Body of pancreas (tissue), 4 donors: ENCODE results near the gene RAB5IF. TPM values are rescaled to one million over a fixed set of nuclear protein-coding genes. Genes with fewer than 3 reads are reported as not detected.

Source experiments
- ATAC-seq: fragments of 150-250 bp; one replicate; pipeline ENCODE4 v1.9.1; 2016
- DNase-seq, 4 donors: peaks; one replicate each; pipeline ENCODE4 v3.0.0-alpha.2; 2019
- H3K27ac ChIP-seq, 4 donors: fragments of 200-600 bp; sonication (generic); 1 replicate in 3 of 4; 2 replicates in 1 of 4; pipeline versions ENCODE4 v1.5.1 to v1.6.1; 2016 to 2019; ENCODE audit warnings: mild to moderate bottlenecking in 1 of 4, mixed read lengths in 1 of 4, moderate library complexity in 1 of 4
- H3K27me3 ChIP-seq, 2 donors: fragments of 200-600 bp; sonication (generic); one replicate each; pipeline ENCODE4 v1.6.0; 2016; ENCODE audit warnings: mild to moderate bottlenecking in 1 of 2
- H3K36me3 ChIP-seq, 2 donors: fragments of 200-600 bp; sonication (generic); replicated peaks in 1 of 2; 2 replicates each; pipeline ENCODE4 v1.5.1; 2016; ENCODE audit warnings: low read depth in 2 of 2; ENCODE audit not compliant: insufficient read depth in 1 of 2
- H3K4me1 ChIP-seq: fragments of 200-600 bp; sonication (generic); one replicate; pipeline ENCODE4 v1.6.0; 2016
- H3K4me3 ChIP-seq, 2 donors: fragments of 200-600 bp; sonication (generic); 1 replicate in 1 of 2; 2 replicates in 1 of 2; pipeline ENCODE4 v1.5.1; 2016 to 2019
- H3K9me3 ChIP-seq, 3 donors: fragments of 200-600 bp; sonication (generic); 1 replicate in 2 of 3; 2 replicates in 1 of 3; pipeline ENCODE4 v1.5.1; 2016
- CTCF ChIP-seq, 7 experiments: fragments of 450-650 bp in 4 of 7; fragments of 200-600 bp in 3 of 7; sonication (generic) in 3 of 7; IDR thresholded peaks; one replicate each; pipeline ENCODE4 v1.5.1; 2016 to 2019; ENCODE audit warnings: antibody characterized with exemption in 7 of 7
- POLR2A ChIP-seq, 3 donors: fragments of 450-650 bp; IDR thresholded peaks; one replicate each; pipeline ENCODE4 v1.6.1; 2016; ENCODE audit warnings: antibody characterized with exemption in 3 of 3, mild to moderate bottlenecking in 2 of 3
- WGBS, 2 donors: methylation state at CpG; one replicate each; pipeline ENCODE4 v1.1.5; 2017; 5-methylcytosine and 5-hydroxymethylcytosine counted together
- intact Hi-C: fragments of 100-400 bp; cut with DNase I; formaldehyde crosslinking; loops from one replicate; pipeline ENCODE4 v1.15.1; 2023
- total RNA-seq, 2 donors: library from RNA; depleted of rRNA; stranded (reverse); fragments of >200 nt; gene quantifications; one replicate each; pipeline ENCODE4 v1.1.0, GENCODE V29; 2016

The RAB5IF gene
- total RNA-seq, 2 donors from 2014 or later, result 27.0 to 42.0 TPM

- Histone ChIP-seq H3K27me3 (no peaks in the 10 kb centered on the region), H3K27ac (no peak overlapping the region), H3K36me3 (peaks cover 12 to 14% of the 10 kb centered on the region in 2 donors), H3K4me3 (no peak overlapping the region), H3K4me1 (no peaks in the 10 kb centered on the region), H3K9me3 (no peaks in the 10 kb centered on the region)
- TF ChIP-seq CTCF (IDR thresholded peaks at IDR 0.05) (no peak), POLR2A (IDR thresholded peaks at IDR 0.05) (no peak)
- 87 to 96% methylated on average over 2 of the region's 2 CpGs for WGBS, 2 donors
- ATAC-seq (no peak), DNase-seq (no peak)
- intact Hi-C loops, result no loop called here
These were observed 21.5 kb upstream of the RAB5IF start for GRCh38 chr20:36584018-36584481.

GRCh38 chr20:36585410-36586125, 20.0 kb upstream of the RAB5IF start:
- H3K36me3 ChIP-seq, result peaks cover 0 to 4% of the 10 kb centered on the region in 2 donors
- H3K27ac ChIP-seq, result no peak overlapping the region
- H3K4me1 ChIP-seq, result no peaks in the 10 kb centered on the region

GRCh38 chr20:36587388-36588070, 18.1 kb upstream of the RAB5IF start:
- no peaks in the 10 kb centered on the region for H3K27me3 ChIP-seq
- DNase-seq (no peak), ATAC-seq (no peak)
- 64 to 72% methylated on average over 3 of the region's 3 CpGs for WGBS, 2 donors
- intact Hi-C loops, result no loop called here
- no peaks in the 10 kb centered on the region for H3K36me3 ChIP-seq
- H3K4me1 ChIP-seq, result no peaks in the 10 kb centered on the region
- H3K27ac ChIP-seq, result no peak overlapping the region
- TF ChIP-seq CTCF (IDR thresholded peaks at IDR 0.05) (no peak), POLR2A (IDR thresholded peaks at IDR 0.05) (no peak)
- no peak overlapping the region for H3K4me3 ChIP-seq
- no peaks in the 10 kb centered on the region for H3K9me3 ChIP-seq

More at GRCh38 chr20:36585410-36586125, 20.0 kb upstream of the RAB5IF start:
- Histone ChIP-seq H3K27me3 (no peaks in the 10 kb centered on the region), H3K9me3 (no peaks in the 10 kb centered on the region), H3K4me3 (no peak overlapping the region)
- intact Hi-C loops, result no loop called here
- TF ChIP-seq POLR2A (IDR thresholded peaks at IDR 0.05), result no peak
- no peak for TF ChIP-seq CTCF (IDR thresholded peaks at IDR 0.05)
- no peak for ATAC-seq
- DNase-seq, result no peak
- 76 to 82% methylated on average over 7 to 8 of the region's 8 CpGs for WGBS, 2 donors

GRCh38 chr20:36591281-36591680, 14.3 kb upstream of the RAB5IF start:
- intact Hi-C loops, result loop anchor here (5.0 kb wide), 1 partner anchor 34 kb away; no protein-coding TSS in a partner anchor
- H3K4me1 ChIP-seq, result no peaks in the 10 kb centered on the region
- no peak for ATAC-seq
- H3K36me3 ChIP-seq, result no peaks in the 10 kb centered on the region
- H3K4me3 ChIP-seq, result no peak overlapping the region
- 88 to 93% methylated on average over 5 of the region's 5 CpGs for WGBS, 2 donors
- TF ChIP-seq POLR2A (IDR thresholded peaks at IDR 0.05) (no peak), CTCF (IDR thresholded peaks at IDR 0.05) (no peak)
- no peak for DNase-seq
- no peaks in the 10 kb centered on the region for H3K27me3 ChIP-seq
- H3K9me3 ChIP-seq, result no peaks in the 10 kb centered on the region
- no peak overlapping the region for H3K27ac ChIP-seq
